Mononuclear cell (primary cell): ENCODE results near the gene TBP. TPM values are rescaled to one million over a fixed set of nuclear protein-coding genes. Genes with fewer than 3 reads are reported as not detected.
"Not testable (repeated sequence)": the region's sequence is repeated elsewhere in the genome, so short reads cannot be mapped to it uniquely, and the experiment has no call there.

Source experiments
- H3K27me3 ChIP-seq: 2 replicates; pipeline ENCODE4 v1.6.0; 2011; ENCODE audit warnings: low read length, control low read depth; ENCODE audit not compliant: insufficient read depth
- H3K4me1 ChIP-seq: 2 replicates; pipeline ENCODE4 v1.5.1; 2011; ENCODE audit warnings: mild to moderate bottlenecking, low read length, control low read depth; ENCODE audit not compliant: insufficient read depth
- H3K4me3 ChIP-seq: 2 replicates; pipeline ENCODE4 v1.5.1; 2011; ENCODE audit warnings: mild to moderate bottlenecking, low read length, moderate library complexity
- H3K9me3 ChIP-seq: 2 replicates; pipeline ENCODE4 v1.5.1; 2011; ENCODE audit warnings: low read depth, mild to moderate bottlenecking, control low read depth, low read length
- total RNA-seq: library from RNA; depleted of rRNA; stranded (reverse); fragments of >200 nt; gene quantifications from one replicate; pipeline ENCODE4 v1.2.3, GENCODE V29; 2012

The TBP gene
- 5.8 TPM for total RNA-seq

GRCh38 chr6:170554013-170554795 lies at the start of gene TBP:
Gene TBP (plus strand): TSS chr6:170554369. CDS start chr6:170557030, 2,661 bp downstream.
- H3K4me3 ChIP-seq, result peak within 1 kb of the TSS; percentile 86
- peaks cover 38% of the 10 kb centered on the region for H3K4me1 ChIP-seq
- H3K27me3 ChIP-seq, result no peaks in the 10 kb centered on the region
- H3K9me3 ChIP-seq, result no peaks in the 10 kb centered on the region

GRCh38 chr6:170504479-170504878 lies 49.7 kb upstream of the TBP start:
- Histone ChIP-seq H3K9me3 (no peaks in the 10 kb centered on the region), H3K4me3 (no peak overlapping the region), H3K4me1 (no peaks in the 10 kb centered on the region), H3K27me3 (peaks cover 2% of the 10 kb centered on the region)

- H3K4me1 ChIP-seq, result no peaks in the 10 kb centered on the region
Measured at GRCh38 chr6:170505306-170505705, 48.9 kb upstream of the TBP start.

GRCh38 chr6:170506446-170506845 lies 47.7 kb upstream of the TBP start:
- Histone ChIP-seq H3K27me3 (peaks cover 2% of the 10 kb centered on the region), H3K4me3 (no peak overlapping the region), H3K4me1 (no peaks in the 10 kb centered on the region), H3K9me3 (no peaks in the 10 kb centered on the region)

More at GRCh38 chr6:170505306-170505705, 48.9 kb upstream of the TBP start:
- no peak overlapping the region for H3K4me3 ChIP-seq
- no peaks in the 10 kb centered on the region for H3K9me3 ChIP-seq
- H3K27me3 ChIP-seq, result peaks cover 2% of the 10 kb centered on the region

GRCh38 chr6:170507728-170508127 lies 46.4 kb upstream of the TBP start:
- not testable (repeated sequence) for H3K4me1 ChIP-seq, H3K9me3 ChIP-seq, H3K4me3 ChIP-seq, H3K27me3 ChIP-seq

GRCh38 chr6:170508275-170508674 lies 45.9 kb upstream of the TBP start:
- not testable (repeated sequence) for H3K4me3 ChIP-seq, H3K27me3 ChIP-seq, H3K4me1 ChIP-seq, H3K9me3 ChIP-seq

GRCh38 chr6:170508892-170509722 lies 45.1 kb upstream of the TBP start:
- H3K4me3 ChIP-seq, H3K9me3 ChIP-seq, H3K4me1 ChIP-seq, H3K27me3 ChIP-seq: not testable (repeated sequence)

GRCh38 chr6:170509723-170510018 lies 44.5 kb upstream of the TBP start:
- Histone ChIP-seq H3K4me1 (no peaks in the 10 kb centered on the region), H3K4me3 (no peak overlapping the region), H3K9me3 (no peaks in the 10 kb centered on the region), H3K27me3 (no peaks in the 10 kb centered on the region)

- Histone ChIP-seq H3K9me3 (no peaks in the 10 kb centered on the region), H3K27me3 (no peaks in the 10 kb centered on the region), H3K4me3 (no peak overlapping the region), H3K4me1 (no peaks in the 10 kb centered on the region)
Measured at GRCh38 chr6:170510631-170511030, 43.5 kb upstream of the TBP start.

GRCh38 chr6:170512249-170512648 lies 41.9 kb upstream of the TBP start:
- peaks cover 3% of the 10 kb centered on the region for H3K4me1 ChIP-seq
- H3K27me3 ChIP-seq, result peaks cover 4% of the 10 kb centered on the region
- H3K9me3 ChIP-seq, result no peaks in the 10 kb centered on the region
- no peak overlapping the region for H3K4me3 ChIP-seq

GRCh38 chr6:170514908-170515307 lies 39.3 kb upstream of the TBP start:
- peaks cover 3% of the 10 kb centered on the region for H3K4me1 ChIP-seq
- peaks cover 21% of the 10 kb centered on the region for H3K27me3 ChIP-seq
- H3K9me3 ChIP-seq, result no peaks in the 10 kb centered on the region
- no peak overlapping the region for H3K4me3 ChIP-seq

GRCh38 chr6:170516783-170517616 lies 37.2 kb upstream of the TBP start:
- H3K4me1 ChIP-seq, result peaks cover 3% of the 10 kb centered on the region
- H3K9me3 ChIP-seq, result no peaks in the 10 kb centered on the region
- peaks cover 21% of the 10 kb centered on the region for H3K27me3 ChIP-seq
- H3K4me3 ChIP-seq, result no peak overlapping the region

GRCh38 chr6:170522565-170523183 lies 31.5 kb upstream of the TBP start:
- Histone ChIP-seq H3K27me3 (peaks cover 13% of the 10 kb centered on the region), H3K9me3 (no peaks in the 10 kb centered on the region), H3K4me1 (peaks cover 5% of the 10 kb centered on the region), H3K4me3 (no peak overlapping the region)

GRCh38 chr6:170523256-170524171 lies 30.7 kb upstream of the TBP start:
- H3K27me3 ChIP-seq, result peaks cover 5% of the 10 kb centered on the region
- H3K4me3 ChIP-seq, result no peak overlapping the region
- no peaks in the 10 kb centered on the region for H3K9me3 ChIP-seq
- peaks cover 5% of the 10 kb centered on the region for H3K4me1 ChIP-seq
